ENCODE measurements around the gene RAD51C.
"Not testable (repeated sequence)": the region's sequence is repeated elsewhere in the genome, so short reads cannot be mapped to it uniquely, and the experiment has no call there.

RAD51C gene

GRCh38 chr17:58741121-58741625, 48.8 kb downstream of the RAD51C start:
- no peak for DNase-seq (ENCODE audit: low read depth)

- no peak for DNase-seq (ENCODE audit: low read depth)
Measured at GRCh38 chr17:58747674-58748073, 55.3 kb downstream of the RAD51C start.

DNA sequence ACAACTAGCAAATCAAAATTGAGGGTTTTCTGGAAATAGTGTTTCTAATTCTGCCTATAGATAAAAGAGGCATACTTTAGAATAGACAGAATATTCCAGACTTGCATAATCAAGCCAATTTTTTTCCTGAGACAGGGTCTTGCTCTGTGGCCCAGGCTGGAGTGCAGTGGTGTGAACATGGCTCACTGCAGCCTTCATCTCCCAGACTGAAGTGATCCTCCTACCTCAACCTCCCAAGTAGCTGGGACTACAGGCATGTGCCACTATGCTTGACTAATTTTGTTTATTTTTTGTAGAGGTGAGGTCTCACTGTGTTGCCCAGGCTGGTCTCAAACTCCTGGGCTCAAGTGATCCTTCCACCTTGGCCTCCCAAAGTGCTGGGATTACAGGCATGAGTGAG, 57.2 kb downstream of the RAD51C start:
- not testable (repeated sequence) for DNase-seq (ENCODE audit: low read depth)

DNA sequence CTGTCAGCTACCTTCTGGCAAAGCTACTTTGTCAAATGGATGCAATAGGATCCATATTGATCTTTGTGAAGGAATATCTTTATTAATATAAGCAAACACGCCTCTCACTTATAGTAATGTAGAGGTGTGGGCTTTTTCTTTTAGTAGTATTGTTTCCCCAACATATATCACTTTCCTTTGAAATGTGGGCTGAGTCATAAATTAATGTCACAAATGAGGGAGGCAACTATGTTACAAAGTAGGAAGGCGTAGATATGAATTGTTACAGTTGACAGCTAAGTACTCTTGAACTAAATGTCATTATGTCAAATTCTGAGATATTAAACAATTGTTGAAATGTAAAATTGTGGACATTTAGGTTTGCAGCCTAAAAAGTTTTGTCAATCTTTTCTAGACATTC, 60.6 kb downstream of the RAD51C start:
- DNase-seq (ENCODE audit: low read depth): no peak

- no peak for DNase-seq (ENCODE audit: low read depth)
Measured at GRCh38 chr17:58755269-58755576, 62.8 kb downstream of the RAD51C start.

DNA sequence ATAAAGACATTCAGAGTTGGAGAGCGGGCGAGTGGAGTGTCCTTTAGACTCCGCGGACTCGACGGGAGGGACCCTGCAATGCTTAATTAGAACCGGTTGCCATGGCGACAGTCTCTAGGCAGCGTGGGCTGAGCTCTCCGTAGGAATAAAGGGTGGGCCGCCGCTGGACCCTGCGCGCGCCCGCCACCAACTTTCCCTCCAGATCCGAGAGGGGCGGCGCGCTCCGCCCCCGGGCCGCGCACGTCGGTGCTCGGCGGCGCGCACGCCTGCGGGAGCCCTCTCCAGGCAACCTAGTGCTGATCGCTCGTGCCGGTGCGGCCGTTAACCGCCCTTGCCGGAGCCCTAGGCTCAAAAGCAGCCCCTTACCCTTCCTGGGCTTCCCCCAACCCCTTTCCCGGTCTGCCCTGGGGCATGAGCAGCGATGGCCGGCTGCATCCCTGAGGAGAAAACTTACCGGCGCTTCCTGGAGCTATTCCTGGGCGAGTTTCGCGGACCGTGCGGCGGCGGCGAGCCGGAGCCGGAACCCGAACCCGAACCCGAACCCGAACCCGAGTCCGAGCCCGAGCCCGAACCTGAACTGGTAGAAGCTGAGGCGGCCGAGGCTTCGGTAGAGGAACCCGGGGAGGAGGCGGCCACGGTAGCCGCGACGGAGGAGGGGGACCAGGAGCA, 63.3 kb downstream of the RAD51C start, which contains the start of gene PPM1E:
Gene PPM1E, plus strand, starts transcription at position 278 of the 669 bp plus-strand sequence.
- peak; percentile 34 for DNase-seq (ENCODE audit: low read depth)

DNA sequence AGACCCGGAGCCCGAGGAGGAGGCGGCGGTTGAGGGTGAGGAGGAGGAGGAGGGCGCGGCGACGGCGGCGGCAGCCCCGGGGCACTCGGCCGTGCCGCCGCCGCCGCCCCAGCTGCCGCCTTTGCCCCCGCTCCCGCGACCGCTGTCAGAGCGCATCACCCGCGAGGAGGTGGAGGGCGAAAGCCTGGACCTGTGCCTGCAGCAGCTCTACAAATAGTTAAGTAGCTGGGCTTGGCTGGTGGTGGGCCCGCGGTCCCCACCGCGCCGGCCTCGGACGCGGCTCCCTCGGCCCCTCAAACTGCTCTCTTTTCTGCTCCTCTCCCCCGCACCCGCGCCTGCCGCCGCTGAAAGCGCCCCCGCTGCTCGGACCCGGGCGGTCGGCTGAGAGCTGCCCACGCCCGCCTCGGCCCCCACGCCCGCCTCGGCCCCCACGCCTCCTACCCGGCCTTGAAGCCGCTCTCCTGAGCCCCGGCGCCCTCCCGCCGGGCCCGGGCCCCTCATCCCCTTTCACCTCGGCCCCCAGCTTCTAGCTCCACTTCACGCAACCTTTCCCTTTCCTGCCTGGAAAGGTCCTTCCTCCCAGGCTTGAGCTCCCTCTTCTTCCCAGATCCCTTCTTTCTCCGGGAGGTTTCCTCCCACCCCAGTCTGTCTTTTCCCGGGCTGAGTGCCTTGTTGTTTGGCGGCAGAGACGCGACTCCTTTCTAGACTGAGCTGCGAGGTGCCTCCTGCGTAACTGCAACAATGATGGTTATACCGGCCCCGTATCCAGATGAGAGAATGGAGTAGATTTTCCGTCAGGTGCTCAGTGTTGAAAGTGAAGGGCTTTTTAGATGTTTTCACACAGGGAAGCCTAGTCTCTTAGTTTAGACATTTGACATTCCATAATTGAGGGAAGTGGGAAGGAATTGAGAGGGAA, 64.1 kb downstream of the RAD51C start:
- DNase-seq (ENCODE audit: low read depth): no peak

GRCh38 chr17:58757162-58757613, 64.8 kb downstream of the RAD51C start:
- DNase-seq (ENCODE audit: low read depth): no peak

DNA sequence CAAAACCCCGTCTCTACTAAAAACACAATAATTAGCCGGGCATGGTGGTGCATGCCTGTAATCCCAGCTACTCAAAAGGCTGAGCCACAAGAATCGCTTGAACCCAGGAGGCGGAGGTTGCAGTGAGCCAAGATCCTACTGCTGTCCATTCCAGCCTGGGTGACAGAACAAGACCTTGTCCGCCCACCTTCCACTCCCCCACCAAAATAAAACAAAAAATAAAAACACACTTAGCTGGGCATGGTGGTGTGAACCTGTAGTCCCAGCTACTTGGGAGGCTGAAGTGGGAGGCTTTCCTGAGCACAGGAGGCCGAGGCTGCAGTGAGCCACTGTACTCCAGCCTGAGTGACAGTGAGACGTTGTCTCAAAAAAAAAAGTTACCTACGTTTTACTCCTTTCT, 66.5 kb downstream of the RAD51C start:
- DNase-seq (ENCODE audit: low read depth): no peak

GRCh38 chr17:58759522-58759921, 67.1 kb downstream of the RAD51C start:
- no peak for DNase-seq (ENCODE audit: low read depth)

DNA sequence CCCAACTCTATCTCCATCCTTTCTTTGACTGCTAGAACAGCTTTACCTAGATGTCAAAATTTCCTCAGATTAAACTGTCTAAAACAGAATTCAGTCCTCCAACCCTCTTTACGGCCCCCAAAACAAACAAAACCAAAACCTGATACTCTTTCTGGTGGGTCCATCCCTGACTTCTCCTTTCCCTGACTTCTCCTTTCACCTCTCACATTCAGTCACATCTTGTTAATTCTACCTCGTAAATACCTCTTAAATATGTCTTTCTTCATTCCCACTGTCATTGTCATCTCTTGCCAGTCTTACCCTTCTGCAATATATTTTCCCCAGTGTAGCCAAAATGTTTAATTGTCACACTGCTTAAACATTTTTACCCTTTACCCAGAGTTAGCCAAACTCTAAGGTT, 67.8 kb downstream of the RAD51C start:
- no peak for DNase-seq (ENCODE audit: low read depth)

GRCh38 chr17:58763263-58763662, 70.9 kb downstream of the RAD51C start:
- DNase-seq (ENCODE audit: low read depth): no peak

GRCh38 chr17:58764373-58764772, 72.0 kb downstream of the RAD51C start:
- DNase-seq (ENCODE audit: low read depth): no peak

DNA sequence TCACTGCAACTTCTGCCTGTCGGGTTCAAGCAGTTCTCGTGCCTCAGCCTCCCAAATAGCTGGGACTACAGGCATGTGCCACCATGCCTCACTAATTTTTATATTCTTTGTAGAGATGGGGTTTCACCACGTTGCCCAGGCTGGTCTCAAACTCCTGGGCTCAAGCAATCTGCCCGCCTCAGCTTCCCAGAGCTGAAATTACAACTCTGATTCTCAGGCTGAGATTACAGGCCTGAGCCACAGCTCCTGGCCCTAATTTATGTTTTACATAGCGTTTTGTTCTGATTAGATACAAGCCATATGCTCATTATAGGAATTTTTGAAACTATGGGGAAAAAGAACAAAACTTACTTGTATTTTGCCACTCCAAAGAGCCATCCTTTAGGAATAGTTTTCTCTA, 86.1 kb downstream of the RAD51C start:
- DNase-seq (ENCODE audit: low read depth): not testable (repeated sequence)

- DNase-seq (ENCODE audit: low read depth): no peak
Measured at GRCh38 chr17:58779446-58779845, 87.0 kb downstream of the RAD51C start.

- no peak for DNase-seq (ENCODE audit: low read depth)
Measured at GRCh38 chr17:58783380-58783779, 91.0 kb downstream of the RAD51C start.

DNA sequence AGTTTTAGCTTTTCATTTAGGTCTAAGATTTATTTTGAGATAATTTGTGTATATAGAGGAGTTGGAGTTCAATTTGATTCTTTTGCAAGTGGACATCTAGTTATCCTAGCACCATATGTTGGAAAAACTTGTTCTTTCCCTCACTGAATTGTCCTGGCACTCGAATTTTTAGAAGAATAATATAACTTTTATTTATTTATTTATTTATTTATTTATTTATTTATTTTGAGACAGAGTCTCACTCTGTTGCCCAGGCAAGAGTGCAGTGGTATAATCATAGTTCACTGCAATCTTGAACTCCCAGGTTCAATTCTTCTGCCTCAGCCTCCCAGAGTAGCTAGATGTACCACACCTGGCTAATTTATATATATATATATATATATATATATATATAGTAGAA, 92.7 kb downstream of the RAD51C start:
- DNase-seq (ENCODE audit: low read depth): no peak
